ENCODE data around the gene MRM2.

- TF ChIP-seq REST (IDR thresholded peaks at IDR 0.05) (no peak), POLR2A (IDR thresholded peaks at IDR 0.05; ENCODE audit: low read length) (no peak), JUN (IDR thresholded peaks at IDR 0.05) (no peak), KDM1A (IDR thresholded peaks at IDR 0.05; ENCODE audit: low read depth) (no peak), CTCF (IDR thresholded peaks at IDR 0.05) (no peak), RNF2 (IDR thresholded peaks at IDR 0.05; ENCODE audit: borderline replicate concordance, low read depth) (no peak), HOXA7 (CRISPR knock-in tag; IDR thresholded peaks at IDR 0.05) (no peak), MAFK (IDR thresholded peaks at IDR 0.05; ENCODE audit: partially characterized antibody) (no peak), SREBF2 (IDR thresholded peaks at IDR 0.05) (no peak), EP300 (IDR thresholded peaks at IDR 0.05) (no peak)
These were observed 31.3 kb downstream of the MRM2 start for GRCh38 chr7:2210551-2211258.

Data from A549 (cell line).